Nephron (organoid): ENCODE measurements around the gene SLC32A1.

Experiments used
- H3K27ac Mint-ChIP-seq, 3 experiments: 2 replicates each; pipeline ENCODE4 v1.8.0; 2020; ENCODE audit warnings: mixed read lengths in 3 of 3, mild to moderate bottlenecking in 2 of 3, moderate library complexity in 1 of 3
- H3K27me3 Mint-ChIP-seq: 2 replicates; pipeline ENCODE4 v1.8.0; 2021; ENCODE audit warnings: low read depth, mild to moderate bottlenecking, moderate library complexity, mixed read lengths
- H3K36me3 Mint-ChIP-seq: 2 replicates; pipeline ENCODE4 v1.8.0; 2020; ENCODE audit warnings: low read depth, mixed read lengths
- H3K4me1 Mint-ChIP-seq: 2 replicates; pipeline ENCODE4 v1.8.0; 2020; ENCODE audit warnings: mixed read lengths
- H3K4me3 Mint-ChIP-seq, 3 experiments: 2 replicates each; pipeline ENCODE4 v1.8.0; 2020; ENCODE audit warnings: mild to moderate bottlenecking in 3 of 3, mixed read lengths in 3 of 3, moderate library complexity in 2 of 3
- H3K9me3 Mint-ChIP-seq: 2 replicates; pipeline ENCODE4 v1.8.0; 2020; ENCODE audit warnings: mixed read lengths
- TF ChIP-seq, protein P1 (sequence below), 3 experiments: fragments of 200-600 bp; sonication (generic); IDR thresholded peaks; one replicate each; pipeline ENCODE4 v1.5.0; 2021; ENCODE audit warnings: antibody characterized with exemption in 3 of 3; ENCODE audit not compliant: unreplicated experiment in 3 of 3

SLC32A1 gene

GRCh38 chr20:38722683-38723016 is 1.6 kb upstream of the SLC32A1 start:
- Mint-ChIP-seq H3K4me3 (peak overlapping the region; percentile 10 to 69 (median 17)), H3K4me1 (peaks cover 21% of the 10 kb centered on the region), H3K9me3 (peaks cover 2% of the 10 kb centered on the region), H3K27me3 (peaks cover 100% of the 10 kb centered on the region), H3K36me3 (no peaks in the 10 kb centered on the region), H3K27ac (no peak overlapping the region)
- TF ChIP-seq, protein P1, sequence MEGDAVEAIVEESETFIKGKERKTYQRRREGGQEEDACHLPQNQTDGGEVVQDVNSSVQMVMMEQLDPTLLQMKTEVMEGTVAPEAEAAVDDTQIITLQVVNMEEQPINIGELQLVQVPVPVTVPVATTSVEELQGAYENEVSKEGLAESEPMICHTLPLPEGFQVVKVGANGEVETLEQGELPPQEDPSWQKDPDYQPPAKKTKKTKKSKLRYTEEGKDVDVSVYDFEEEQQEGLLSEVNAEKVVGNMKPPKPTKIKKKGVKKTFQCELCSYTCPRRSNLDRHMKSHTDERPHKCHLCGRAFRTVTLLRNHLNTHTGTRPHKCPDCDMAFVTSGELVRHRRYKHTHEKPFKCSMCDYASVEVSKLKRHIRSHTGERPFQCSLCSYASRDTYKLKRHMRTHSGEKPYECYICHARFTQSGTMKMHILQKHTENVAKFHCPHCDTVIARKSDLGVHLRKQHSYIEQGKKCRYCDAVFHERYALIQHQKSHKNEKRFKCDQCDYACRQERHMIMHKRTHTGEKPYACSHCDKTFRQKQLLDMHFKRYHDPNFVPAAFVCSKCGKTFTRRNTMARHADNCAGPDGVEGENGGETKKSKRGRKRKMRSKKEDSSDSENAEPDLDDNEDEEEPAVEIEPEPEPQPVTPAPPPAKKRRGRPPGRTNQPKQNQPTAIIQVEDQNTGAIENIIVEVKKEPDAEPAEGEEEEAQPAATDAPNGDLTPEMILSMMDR (IDR thresholded peaks at IDR 0.05; ENCODE audit: unreplicated experiment in 3 of 3) = no peak

DNA sequence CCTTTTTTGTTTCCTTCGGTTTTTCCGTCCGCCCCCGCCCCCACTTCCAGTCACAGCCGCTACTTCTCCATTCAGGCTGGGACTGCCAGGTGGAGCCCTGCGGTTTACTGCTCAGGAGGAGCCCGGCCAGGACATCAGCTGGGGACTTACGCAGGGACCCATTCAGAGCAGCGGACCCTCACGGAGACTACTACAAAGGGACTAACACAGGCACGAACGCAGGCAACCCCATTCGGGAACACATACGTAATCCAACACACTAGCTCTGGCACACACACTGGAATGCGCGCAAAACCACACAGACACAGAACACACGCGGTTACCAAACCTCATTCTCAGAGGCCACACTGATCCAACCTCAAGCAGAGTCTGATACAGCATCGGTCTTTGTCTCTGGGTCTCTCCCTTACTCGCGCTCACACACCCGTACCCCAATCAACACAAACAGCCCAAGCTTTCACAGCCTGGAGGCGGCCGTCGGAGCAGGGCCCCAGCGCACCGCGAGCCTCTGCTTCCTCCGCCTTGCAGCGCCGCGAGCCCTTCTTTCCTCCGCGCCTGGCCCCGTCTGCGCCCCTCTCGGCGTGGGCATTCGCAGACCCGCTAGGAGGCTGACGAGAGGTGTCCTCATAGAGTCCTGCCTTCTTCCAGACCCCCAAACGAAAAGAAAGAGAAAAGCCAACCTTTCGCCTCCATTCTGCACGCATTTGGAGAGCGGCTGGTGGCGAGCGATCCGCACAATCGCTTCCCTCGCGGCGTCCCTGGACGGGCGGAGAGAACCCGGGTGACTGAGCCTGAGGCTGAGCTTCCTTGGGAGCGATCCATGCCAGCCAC is 1.1 kb upstream of the SLC32A1 start:
- Mint-ChIP-seq H3K36me3 (no peaks in the 10 kb centered on the region), H3K4me1 (peaks cover 21% of the 10 kb centered on the region), H3K27me3 (peaks cover 100% of the 10 kb centered on the region), H3K27ac (no peak overlapping the region), H3K9me3 (peaks cover 2% of the 10 kb centered on the region), H3K4me3 (peak overlapping the region; percentile 56 to 70 (median 69))
- TF ChIP-seq, protein P1 (IDR thresholded peaks at IDR 0.05; ENCODE audit: unreplicated experiment in 3 of 3) = no peak

GRCh38 chr20:38724626-38725147 is 401 bp downstream of the SLC32A1 start:
- TF ChIP-seq, protein P1 (IDR thresholded peaks at IDR 0.05; ENCODE audit: unreplicated experiment in 3 of 3) = no peak
- Mint-ChIP-seq H3K4me1 (peaks cover 28% of the 10 kb centered on the region), H3K36me3 (no peaks in the 10 kb centered on the region), H3K9me3 (peaks cover 5% of the 10 kb centered on the region), H3K27me3 (peaks cover 100% of the 10 kb centered on the region), H3K27ac (no peak overlapping the region), H3K4me3 (peak overlapping the region in 2 of 3 experiments; percentile 46 to 73)

DNA sequence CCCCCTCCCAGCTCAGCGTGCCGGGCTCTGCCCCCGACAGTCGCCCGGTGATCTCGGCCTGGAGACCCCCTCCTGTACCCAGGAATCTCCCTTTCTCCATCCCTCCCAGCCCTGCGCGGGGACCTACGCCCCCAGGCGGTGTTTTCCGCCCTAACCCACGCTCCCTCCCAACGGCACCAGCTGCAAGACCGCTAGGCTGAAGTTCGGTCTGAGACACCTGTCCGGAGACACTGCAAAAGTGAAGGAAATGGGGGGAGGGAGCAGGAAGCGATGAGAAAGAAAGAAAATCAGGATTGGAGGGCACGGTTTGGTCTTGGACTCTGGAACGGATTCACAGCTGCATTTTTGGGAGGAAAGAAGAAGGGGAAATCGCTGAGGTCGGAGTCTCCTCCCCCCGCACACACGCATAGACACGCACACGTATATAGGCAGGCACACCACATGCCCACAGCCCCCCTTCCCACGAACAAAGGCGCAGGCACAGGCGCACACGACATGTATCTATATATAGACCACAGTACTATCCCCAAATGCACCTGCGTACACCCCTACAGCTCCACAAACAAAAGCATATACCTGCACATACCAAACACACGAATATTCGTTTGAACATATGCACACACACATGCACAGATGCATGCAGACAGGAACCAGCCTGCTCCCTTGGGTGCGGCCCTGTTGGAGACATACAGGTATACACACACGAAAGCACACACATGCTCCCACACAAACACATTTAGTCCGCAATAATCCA is 1.0 kb downstream of the SLC32A1 start:
- Mint-ChIP-seq H3K27ac (no peak overlapping the region), H3K36me3 (no peaks in the 10 kb centered on the region), H3K4me1 (peaks cover 33% of the 10 kb centered on the region), H3K9me3 (peaks cover 5% of the 10 kb centered on the region), H3K27me3 (peaks cover 100% of the 10 kb centered on the region), H3K4me3 (peak overlapping the region; percentile 51 to 70 (median 64))
- TF ChIP-seq, protein P1 (IDR thresholded peaks at IDR 0.05; ENCODE audit: unreplicated experiment in 3 of 3) = no peak

DNA sequence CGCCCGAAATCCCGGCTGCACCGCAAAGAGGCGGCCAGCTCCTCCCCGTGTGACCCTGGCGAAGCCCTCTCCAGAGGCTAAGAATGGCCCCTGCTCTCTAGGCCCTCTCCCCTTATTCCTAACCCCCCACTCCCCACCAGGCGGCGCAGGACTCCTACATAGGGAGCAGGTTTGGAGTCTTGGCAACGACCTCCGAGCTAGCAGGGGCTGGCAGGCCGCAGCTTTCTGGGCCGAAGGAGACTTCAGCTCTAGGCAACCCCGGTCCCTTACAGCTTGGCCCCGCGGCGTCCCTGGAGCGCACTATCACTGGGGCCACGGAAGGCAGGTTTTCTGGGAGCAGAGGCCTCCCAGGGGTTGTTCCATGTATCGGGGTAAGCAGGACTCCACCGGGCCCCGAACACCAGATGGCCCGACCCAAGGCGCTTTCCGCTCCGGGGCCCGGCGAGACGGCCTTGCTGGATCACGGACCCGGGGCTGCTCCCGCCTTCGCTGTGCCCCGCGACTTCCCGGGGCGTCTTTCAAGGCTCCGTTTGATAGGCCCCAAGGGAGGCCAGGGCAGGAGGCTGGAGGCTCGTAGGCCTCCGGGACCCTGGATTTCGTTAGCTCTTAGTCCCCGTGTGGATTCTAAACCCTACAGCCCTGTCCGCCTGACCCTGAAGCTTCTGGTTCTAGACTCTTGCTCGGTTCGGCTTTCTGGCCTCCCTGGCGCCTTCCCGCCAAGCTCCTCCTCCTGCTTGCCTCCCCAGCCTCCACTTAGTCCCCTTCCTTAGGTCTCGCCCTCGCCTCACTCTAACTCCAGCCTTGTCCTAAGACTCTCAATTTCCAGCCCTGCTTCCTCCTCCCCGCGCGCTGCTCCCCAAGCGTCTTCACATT is 1.9 kb downstream of the SLC32A1 start:
- Mint-ChIP-seq H3K4me1 (peaks cover 33% of the 10 kb centered on the region), H3K36me3 (no peaks in the 10 kb centered on the region), H3K27ac (no peak overlapping the region), H3K4me3 (peak overlapping the region; percentile 64 to 70 (median 64)), H3K9me3 (peaks cover 5% of the 10 kb centered on the region), H3K27me3 (peaks cover 100% of the 10 kb centered on the region)
- TF ChIP-seq, protein P1 (IDR thresholded peaks at IDR 0.05; ENCODE audit: unreplicated experiment in 3 of 3) = peak; percentile 40 to 48 (median 47)
